Measurements from ENCODE around the gene DAPP1.

GRCh38 chr4:99860521-99860920 is 43.9 kb downstream of the DAPP1 start:
- no peak for TF ChIP-seq CTCF (conservative IDR thresholded peaks at IDR 0.05; ENCODE audit: low read length)
- no peak for TF ChIP-seq EZH2phosphoT487 (IDR thresholded peaks at IDR 0.05; ENCODE audit: borderline replicate concordance, low read depth, low read length)
